NB4 (cell line): ENCODE results near the gene ROBO4.

Experiments
- CTCF ChIP-seq: IDR thresholded peaks from one replicate; pipeline ENCODE4 v1.5.1; 2012; ENCODE audit warnings: low read depth, low read length
- POLR2A ChIP-seq: IDR thresholded peaks from 2 replicates; pipeline ENCODE4 v1.6.1; 2011; ENCODE audit warnings: mild to moderate bottlenecking; ENCODE audit not compliant: insufficient read length; ENCODE audit errors: extremely low read depth

- TF ChIP-seq POLR2A, result no peak
- no peak for TF ChIP-seq CTCF
Measured at GRCh38 chr11:124877910-124878758, 19.5 kb downstream of the ROBO4 start.
